Measurements from ENCODE around the gene OR4C45. TPM values are rescaled to one million over a fixed set of nuclear protein-coding genes. Genes with fewer than 3 reads are reported as not detected.
"Not testable (repeated sequence)": the region's sequence is repeated elsewhere in the genome, so short reads cannot be mapped to it uniquely, and the experiment has no call there.

OR4C45 gene
- total RNA-seq = not detected
- long read RNA-seq = 0 reads

GRCh38 chr11:50032574-50032973, at the start of gene OR4C45:
Gene OR4C45 (plus strand): TSS chr11:50032874.
- ATAC-seq (no peak), DNase-seq (no peak)
- intact Hi-C loops (cut with DNase I, micrococcal nuclease) = no loop called here

GRCh38 chr11:49995565-49995964, 37.1 kb upstream of the OR4C45 start:
- DNase-seq (peak in 1 of 2 donors; percentile 14), ATAC-seq (no peak)
- intact Hi-C loops (cut with DNase I, micrococcal nuclease) = no loop called here

- ATAC-seq (no peak), DNase-seq (no peak)
- intact Hi-C loops (cut with DNase I, micrococcal nuclease) = no loop called here
Observed at GRCh38 chr11:50030193-50030592, 2.5 kb upstream of the OR4C45 start.

- intact Hi-C loops (cut with DNase I, micrococcal nuclease); ATAC-seq; DNase-seq: not testable (repeated sequence)
Observed at GRCh38 chr11:50036239-50036638, 3.6 kb downstream of the OR4C45 start.

- intact Hi-C loops (cut with DNase I, micrococcal nuclease) = no loop called here
- ATAC-seq (no peak), DNase-seq (no peak)
Observed at GRCh38 chr11:50037251-50037650, 4.6 kb downstream of the OR4C45 start.

- no peak for ATAC-seq
- intact Hi-C loops (cut with DNase I, micrococcal nuclease) = no loop called here
- no peak for DNase-seq
Observed at GRCh38 chr11:50044647-50045046, 12.0 kb downstream of the OR4C45 start.

GRCh38 chr11:50063056-50063455, 30.4 kb downstream of the OR4C45 start:
- ATAC-seq; intact Hi-C loops (cut with DNase I, micrococcal nuclease); DNase-seq: not testable (repeated sequence)

- DNase-seq = no peak
- intact Hi-C loops (cut with DNase I, micrococcal nuclease) = no loop called here
- no peak for ATAC-seq
Observed at GRCh38 chr11:50070389-50070788, 37.7 kb downstream of the OR4C45 start.

- intact Hi-C loops (cut with DNase I, micrococcal nuclease) = no loop called here
- DNase-seq = no peak
- ATAC-seq = no peak
Observed at GRCh38 chr11:50071584-50072225, 39.0 kb downstream of the OR4C45 start.

- ATAC-seq (no peak), DNase-seq (no peak)
- intact Hi-C loops (cut with DNase I, micrococcal nuclease) = no loop called here
Observed at GRCh38 chr11:50072226-50073112, 39.8 kb downstream of the OR4C45 start.

- intact Hi-C loops (cut with DNase I, micrococcal nuclease) = no loop called here
- ATAC-seq (no peak), DNase-seq (no peak)
Observed at GRCh38 chr11:50073113-50074105, 40.7 kb downstream of the OR4C45 start.

- intact Hi-C loops (cut with DNase I, micrococcal nuclease) = no loop called here
- no peak for DNase-seq
- no peak for ATAC-seq
Observed at GRCh38 chr11:50074161-50074560, 41.5 kb downstream of the OR4C45 start.

- intact Hi-C loops (cut with DNase I, micrococcal nuclease) = no loop called here
- no peak for DNase-seq
- no peak for ATAC-seq
Observed at GRCh38 chr11:50075856-50076255, 43.2 kb downstream of the OR4C45 start.

GRCh38 chr11:50077526-50077925, 44.9 kb downstream of the OR4C45 start:
- ATAC-seq (no peak), DNase-seq (no peak)
- intact Hi-C loops (cut with DNase I, micrococcal nuclease) = no loop called here

GRCh38 chr11:50078001-50078400, 45.3 kb downstream of the OR4C45 start:
- ATAC-seq (no peak), DNase-seq (no peak)
- intact Hi-C loops (cut with DNase I, micrococcal nuclease) = no loop called here

GRCh38 chr11:50078946-50079345, 46.3 kb downstream of the OR4C45 start:
- ATAC-seq; DNase-seq; intact Hi-C loops (cut with DNase I, micrococcal nuclease): not testable (repeated sequence)

GRCh38 chr11:50080256-50080655, 47.6 kb downstream of the OR4C45 start:
- ATAC-seq = no peak
- DNase-seq = no peak
- intact Hi-C loops (cut with DNase I, micrococcal nuclease) = no loop called here
